Measurements from ENCODE around the gene SPATA21. TPM values are rescaled to one million over a fixed set of nuclear protein-coding genes. Genes with fewer than 3 reads are reported as not detected.
"Not testable (repeated sequence)": the region's sequence is repeated elsewhere in the genome, so short reads cannot be mapped to it uniquely, and the experiment has no call there.

The SPATA21 gene
- total RNA-seq, 2 donors from 2014 or later = not detected

- no peak for DNase-seq (ENCODE audit: low spot score in 2 of 2)
- ATAC-seq = no peak
- H3K9me3 Mint-ChIP-seq = no peaks in the 10 kb centered on the region
- H3K27ac Mint-ChIP-seq = peak overlapping the region; percentile 11 to 27
- peaks cover 0 to 10% of the 10 kb centered on the region in 2 donors for H3K36me3 Mint-ChIP-seq
These were observed 22.2 kb upstream of the SPATA21 start for GRCh38 chr1:16459352-16459925.

GRCh38 chr1:16458831-16459230 is 21.6 kb upstream of the SPATA21 start:
- peaks cover 0 to 10% of the 10 kb centered on the region in 2 donors for H3K36me3 Mint-ChIP-seq

GRCh38 chr1:16456151-16456550 is 18.9 kb upstream of the SPATA21 start:
- not testable (repeated sequence) for H3K9me3 Mint-ChIP-seq; ATAC-seq; DNase-seq (ENCODE audit: low spot score in 2 of 2)
- Mint-ChIP-seq H3K27ac (peak overlapping the region in 1 of 2 donors; percentile 17), H3K36me3 (peaks cover 4 to 17% of the 10 kb centered on the region in 2 donors)

More at GRCh38 chr1:16458831-16459230, 21.6 kb upstream of the SPATA21 start:
- H3K27ac Mint-ChIP-seq = peak overlapping the region; percentile 27 to 79
- no peak for ATAC-seq
- no peaks in the 10 kb centered on the region for H3K9me3 Mint-ChIP-seq
- DNase-seq (ENCODE audit: low spot score in 2 of 2) = no peak

- not testable (repeated sequence) for H3K9me3 Mint-ChIP-seq; DNase-seq (ENCODE audit: low spot score in 2 of 2); ATAC-seq
- H3K27ac Mint-ChIP-seq = peak overlapping the region in 1 of 2 donors; percentile 67
- peaks cover 4 to 12% of the 10 kb centered on the region in 2 donors for H3K36me3 Mint-ChIP-seq
These were observed 17.7 kb upstream of the SPATA21 start for GRCh38 chr1:16454909-16455308.

- Mint-ChIP-seq H3K27ac (peak overlapping the region; percentile 52 to 88), H3K9me3 (no peaks in the 10 kb centered on the region), H3K36me3 (peaks cover 4 to 24% of the 10 kb centered on the region in 2 donors)
- DNase-seq (ENCODE audit: low spot score in 2 of 2) = no peak
- ATAC-seq = peak in 1 of 2 donors; percentile 55
These were observed 14.8 kb upstream of the SPATA21 start for GRCh38 chr1:16451841-16452528.

GRCh38 chr1:16450863-16451481 is 13.7 kb upstream of the SPATA21 start:
- Mint-ChIP-seq H3K36me3 (peaks cover 4 to 24% of the 10 kb centered on the region in 2 donors), H3K9me3 (no peaks in the 10 kb centered on the region), H3K27ac (peak overlapping the region; percentile 52 to 60)
- DNase-seq (ENCODE audit: low spot score in 2 of 2) (no peak), ATAC-seq (peak; percentile 26 to 52)

- ATAC-seq (no peak), DNase-seq (ENCODE audit: low spot score in 2 of 2) (no peak)
- Mint-ChIP-seq H3K36me3 (peaks cover 4 to 24% of the 10 kb centered on the region in 2 donors), H3K9me3 (no peaks in the 10 kb centered on the region), H3K27ac (peak overlapping the region; percentile 68 to 93)
These were observed 12.4 kb upstream of the SPATA21 start for GRCh38 chr1:16449666-16450065.

GRCh38 chr1:16449065-16449464 is 11.8 kb upstream of the SPATA21 start:
- ATAC-seq (no peak), DNase-seq (ENCODE audit: low spot score in 2 of 2) (no peak)
- Mint-ChIP-seq H3K36me3 (peaks cover 4 to 30% of the 10 kb centered on the region in 2 donors), H3K9me3 (no peaks in the 10 kb centered on the region), H3K27ac (peak overlapping the region; percentile 68 to 93)

GRCh38 chr1:16447641-16448040 is 10.4 kb upstream of the SPATA21 start:
- Mint-ChIP-seq H3K36me3 (peaks cover 4 to 33% of the 10 kb centered on the region in 2 donors), H3K9me3 (no peaks in the 10 kb centered on the region), H3K27ac (peak overlapping the region; percentile 53 to 68)
- ATAC-seq (no peak), DNase-seq (ENCODE audit: low spot score in 2 of 2) (no peak)

GRCh38 chr1:16446116-16446515 is 8.9 kb upstream of the SPATA21 start:
- H3K36me3 Mint-ChIP-seq = peaks cover 5 to 27% of the 10 kb centered on the region in 2 donors
- peak overlapping the region in 1 of 2 donors; percentile 40 for H3K27ac Mint-ChIP-seq
- no peaks in the 10 kb centered on the region for H3K9me3 Mint-ChIP-seq
- no peak for ATAC-seq
- no peak for DNase-seq (ENCODE audit: low spot score in 2 of 2)

- peak overlapping the region in 1 of 2 donors; percentile 40 for H3K27ac Mint-ChIP-seq
- DNase-seq (ENCODE audit: low spot score in 2 of 2) (no peak), ATAC-seq (no peak)
- H3K36me3 Mint-ChIP-seq = peaks cover 11 to 27% of the 10 kb centered on the region in 2 donors
- H3K9me3 Mint-ChIP-seq = no peaks in the 10 kb centered on the region
These were observed 7.8 kb upstream of the SPATA21 start for GRCh38 chr1:16445052-16445451.

GRCh38 chr1:16443975-16444770 is 6.9 kb upstream of the SPATA21 start:
- no peak for ATAC-seq
- no peak for DNase-seq (ENCODE audit: low spot score in 2 of 2)
- peaks cover 11 to 21% of the 10 kb centered on the region in 2 donors for H3K36me3 Mint-ChIP-seq
- H3K27ac Mint-ChIP-seq = peak overlapping the region; percentile 7 to 75
- H3K9me3 Mint-ChIP-seq = no peaks in the 10 kb centered on the region

GRCh38 chr1:16442941-16443340 is 5.7 kb upstream of the SPATA21 start:
- Mint-ChIP-seq H3K27ac (peak overlapping the region; percentile 7 to 90), H3K36me3 (peaks cover 9 to 11% of the 10 kb centered on the region in 2 donors), H3K9me3 (no peaks in the 10 kb centered on the region)

GRCh38 chr1:16442265-16442664 is 5.0 kb upstream of the SPATA21 start:
- DNase-seq (ENCODE audit: low spot score in 2 of 2) (no peak), ATAC-seq (no peak)
- H3K27ac Mint-ChIP-seq = peak overlapping the region; percentile 95 to 96
- no peaks in the 10 kb centered on the region for H3K9me3 Mint-ChIP-seq
- peaks cover 9 to 11% of the 10 kb centered on the region in 2 donors for H3K36me3 Mint-ChIP-seq

More at GRCh38 chr1:16442941-16443340, 5.7 kb upstream of the SPATA21 start:
- ATAC-seq = no peak
- no peak for DNase-seq (ENCODE audit: low spot score in 2 of 2)

GRCh38 chr1:16441282-16441665 is 4.0 kb upstream of the SPATA21 start:
- no peaks in the 10 kb centered on the region for H3K9me3 Mint-ChIP-seq
- DNase-seq (ENCODE audit: low spot score in 2 of 2) = no peak
- peak overlapping the region; percentile 95 to 96 for H3K27ac Mint-ChIP-seq
- peak; percentile 16 to 32 for ATAC-seq
- H3K36me3 Mint-ChIP-seq = peaks cover 9 to 11% of the 10 kb centered on the region in 2 donors

- no peaks in the 10 kb centered on the region for H3K9me3 Mint-ChIP-seq
- peaks cover 9 to 11% of the 10 kb centered on the region in 2 donors for H3K36me3 Mint-ChIP-seq
- ATAC-seq = peak; percentile 89 to 91
- DNase-seq (ENCODE audit: low spot score in 2 of 2) = peak; percentile 91 to 99
- peak within 1 kb of the TSS; percentile 95 to 96 for H3K27ac Mint-ChIP-seq
These were observed 3.5 kb upstream of the SPATA21 start, which contains the start of gene NECAP2 for GRCh38 chr1:16440470-16441281. Gene NECAP2 (plus strand): TSS chr1:16440724. CDS start chr1:16440762, 38 bp downstream.

All from activated naive CD4-positive, alpha-beta T cell treated with anti-CD3 and anti-CD28 coated beads, Interleukin-2, amount 50 U/mL, for 72 hours (primary cell).